Measurements from ENCODE around the gene MYO15B. TPM values are rescaled to one million over a fixed set of nuclear protein-coding genes. Genes with fewer than 3 reads are reported as not detected.

The MYO15B gene
- total RNA-seq, 2 experiments from 2014 or later = 8.9 to 19.2 TPM

GRCh38 chr17:75602644-75603043 is 15.0 kb downstream of the MYO15B start:
- Histone ChIP-seq H3K36me3 (ENCODE audit: insufficient read depth, low read length) (no peaks in the 10 kb centered on the region), H3K4me3 (ENCODE audit: low read depth, low read length, poor library complexity, severe bottlenecking) (no peak overlapping the region), H3K9me2 (ENCODE audit: insufficient read depth, low read length) (no peaks in the 10 kb centered on the region), H3K4me1 (ENCODE audit: insufficient read depth, low read length, poor library complexity, severe bottlenecking) (no peaks in the 10 kb centered on the region), H3K79me2 (ENCODE audit: insufficient read depth, low read depth, low read length) (no peaks in the 10 kb centered on the region), H4K20me1 (ENCODE audit: insufficient read depth, low read length) (no peaks in the 10 kb centered on the region), H2AFZ (ENCODE audit: low read length) (no peak overlapping the region), H3K4me2 (ENCODE audit: low read length) (no peak overlapping the region), H3K9me3 (ENCODE audit: low read length) (no peaks in the 10 kb centered on the region), H3K27ac (ENCODE audit: low read depth, low read length, poor library complexity, severe bottlenecking) (no peak overlapping the region)
- BruUV-seq (replicated peaks) = no TSS peak
- intact Hi-C loops (cut with micrococcal nuclease; ENCODE audit: unreplicated experiment) = no loop called here
- CTCF ChIA-PET (ENCODE audit: unreplicated experiment) = interaction anchor here (1.4 to 1.5 kb wide), 2 partner anchors 48 to 116 kb away, joined by 3 to 5 read pairs; no protein-coding TSS in a partner anchor
- POLR2A ChIA-PET = no interaction called here
- DNase-seq (ENCODE audit: low spot score) = no peak
- TF ChIP-seq CTCF (conservative IDR thresholded peaks at IDR 0.05; ENCODE audit: low read length) = no peak
- TF ChIP-seq EZH2phosphoT487 (IDR thresholded peaks at IDR 0.05; ENCODE audit: borderline replicate concordance, low read depth, low read length) = no peak

GRCh38 chr17:75603123-75603522 is 15.5 kb downstream of the MYO15B start:
- TF ChIP-seq EZH2phosphoT487 (IDR thresholded peaks at IDR 0.05; ENCODE audit: borderline replicate concordance, low read depth, low read length) = no peak
- TF ChIP-seq CTCF (conservative IDR thresholded peaks at IDR 0.05; ENCODE audit: low read length) = no peak
- H3K36me3 ChIP-seq (ENCODE audit: insufficient read depth, low read length) = no peaks in the 10 kb centered on the region
- no TSS peak for BruUV-seq (replicated peaks)
- DNase-seq (ENCODE audit: low spot score) = no peak
- H3K27ac ChIP-seq (ENCODE audit: low read depth, low read length, poor library complexity, severe bottlenecking) = no peak overlapping the region
- no peaks in the 10 kb centered on the region for H3K9me2 ChIP-seq (ENCODE audit: insufficient read depth, low read length)
- no peaks in the 10 kb centered on the region for H3K4me1 ChIP-seq (ENCODE audit: insufficient read depth, low read length, poor library complexity, severe bottlenecking)
- ChIA-PET CTCF (ENCODE audit: unreplicated experiment) (interaction anchor here (0.6 to 1.5 kb wide), 2 partner anchors 48 to 422 kb away, joined by 3 to 6 read pairs; no protein-coding TSS in a partner anchor), POLR2A (no interaction called here)
- H4K20me1 ChIP-seq (ENCODE audit: insufficient read depth, low read length) = no peaks in the 10 kb centered on the region
- no peak overlapping the region for H2AFZ ChIP-seq (ENCODE audit: low read length)
- intact Hi-C loops (cut with micrococcal nuclease; ENCODE audit: unreplicated experiment) = no loop called here
- no peak overlapping the region for H3K4me3 ChIP-seq (ENCODE audit: low read depth, low read length, poor library complexity, severe bottlenecking)
- H3K9me3 ChIP-seq (ENCODE audit: low read length) = no peaks in the 10 kb centered on the region
- no peaks in the 10 kb centered on the region for H3K79me2 ChIP-seq (ENCODE audit: insufficient read depth, low read depth, low read length)
- H3K4me2 ChIP-seq (ENCODE audit: low read length) = no peak overlapping the region

- no TSS peak for BruUV-seq (replicated peaks)
- Histone ChIP-seq H3K9me3 (ENCODE audit: low read length) (no peaks in the 10 kb centered on the region), H4K20me1 (ENCODE audit: insufficient read depth, low read length) (no peaks in the 10 kb centered on the region), H3K4me3 (ENCODE audit: low read depth, low read length, poor library complexity, severe bottlenecking) (no peak overlapping the region), H3K27ac (ENCODE audit: low read depth, low read length, poor library complexity, severe bottlenecking) (no peak overlapping the region), H2AFZ (ENCODE audit: low read length) (no peak overlapping the region), H3K36me3 (ENCODE audit: insufficient read depth, low read length) (no peaks in the 10 kb centered on the region), H3K4me1 (ENCODE audit: insufficient read depth, low read length, poor library complexity, severe bottlenecking) (no peaks in the 10 kb centered on the region), H3K4me2 (ENCODE audit: low read length) (no peak overlapping the region), H3K79me2 (ENCODE audit: insufficient read depth, low read depth, low read length) (no peaks in the 10 kb centered on the region), H3K9me2 (ENCODE audit: insufficient read depth, low read length) (no peaks in the 10 kb centered on the region)
- no peak for TF ChIP-seq CTCF (conservative IDR thresholded peaks at IDR 0.05; ENCODE audit: low read length)
- no peak for TF ChIP-seq EZH2phosphoT487 (IDR thresholded peaks at IDR 0.05; ENCODE audit: borderline replicate concordance, low read depth, low read length)
- intact Hi-C loops (cut with micrococcal nuclease; ENCODE audit: unreplicated experiment) = no loop called here
- DNase-seq (ENCODE audit: low spot score) = no peak
- ChIA-PET POLR2A (no interaction called here), CTCF (ENCODE audit: unreplicated experiment) (interaction anchor here (0.6 to 1.5 kb wide), 4 partner anchors 30 to 145 kb away, joined by 3 to 5 read pairs (median 3); no protein-coding TSS in a partner anchor)
These were observed 16.6 kb downstream of the MYO15B start for GRCh38 chr17:75604034-75604695.

All from OCI-LY7 (cell line).